Epidermal melanocyte (primary cell): ENCODE data around the gene ATP10D.
A peak's percentile ranks its signal among the peaks of the same experiment; 100 is the strongest.

Experiments used
- DNase-seq: peaks from one replicate; pipeline ENCODE4 v3.0.0; 2011; ENCODE audit warnings: low spot score; ENCODE audit not compliant: insufficient read length

ATP10D gene

GRCh38 chr4:47485047-47485692 is at the start of gene ATP10D:
Gene ATP10D, plus strand, starts transcription at chr4:47485275. Its CDS starts 27,266 bp downstream, at chr4:47512541.
- peak; percentile 60 for DNase-seq

- DNase-seq: no peak
Observed at GRCh38 chr4:47442980-47443379, 42.1 kb upstream of the ATP10D start.

GRCh38 chr4:47444031-47444430 is 41.0 kb upstream of the ATP10D start:
- DNase-seq: no peak

- no peak for DNase-seq
Observed at GRCh38 chr4:47451657-47452056, 33.4 kb upstream of the ATP10D start.

- DNase-seq: no peak
Observed at GRCh38 chr4:47462799-47463234, 22.3 kb upstream of the ATP10D start.

GRCh38 chr4:47463235-47463956 is 21.7 kb upstream of the ATP10D start, which contains the start of gene COMMD8:
Gene COMMD8, minus strand, starts transcription at chr4:47463702. Its CDS starts 51 bp downstream, at chr4:47463651.
- DNase-seq: peak; percentile 85

- no peak for DNase-seq
Observed at GRCh38 chr4:47465004-47465403, 20.1 kb upstream of the ATP10D start.

- DNase-seq: no peak
Observed at GRCh38 chr4:47466056-47466785, 18.9 kb upstream of the ATP10D start.

GRCh38 chr4:47468706-47469365 is 16.2 kb upstream of the ATP10D start:
- DNase-seq: no peak

- no peak for DNase-seq
Observed at GRCh38 chr4:47469951-47470350, 15.1 kb upstream of the ATP10D start.

- no peak for DNase-seq
Observed at GRCh38 chr4:47471064-47471463, 14.0 kb upstream of the ATP10D start.

GRCh38 chr4:47471591-47471990 is 13.5 kb upstream of the ATP10D start:
- DNase-seq: no peak

GRCh38 chr4:47473141-47473750 is 11.8 kb upstream of the ATP10D start:
- no peak for DNase-seq

GRCh38 chr4:47474799-47475198 is 10.3 kb upstream of the ATP10D start:
- no peak for DNase-seq

GRCh38 chr4:47475411-47475810 is 9.7 kb upstream of the ATP10D start:
- DNase-seq: no peak

GRCh38 chr4:47478804-47479203 is 6.3 kb upstream of the ATP10D start:
- DNase-seq: no peak

- DNase-seq: no peak
Observed at GRCh38 chr4:47482326-47482725, 2.7 kb upstream of the ATP10D start.

GRCh38 chr4:47483745-47484144 is 1.3 kb upstream of the ATP10D start:
- DNase-seq: no peak

- no peak for DNase-seq
Observed at GRCh38 chr4:47484168-47484567, 907 bp upstream of the ATP10D start.

- DNase-seq: no peak
Observed at GRCh38 chr4:47485768-47486167, 693 bp downstream of the ATP10D start.

- DNase-seq: no peak
Observed at GRCh38 chr4:47486231-47486673, 1.2 kb downstream of the ATP10D start.
